Tibial nerve (tissue), 4 donors: Measurements from ENCODE around the gene ZNF486.

Source experiments
- EP300 ChIP-seq, 2 donors: sonication (generic); formaldehyde crosslinking; IDR thresholded peaks; one replicate each; pipeline ENCODE4 v1.6.1; 2017; ENCODE audit warnings: antibody characterized with exemption in 2 of 2, mild to moderate bottlenecking in 1 of 2
- TF ChIP-seq, protein P1 (sequence below), 5 experiments: fragments of 200-600 bp in 3 of 5; fragments of 450-650 bp in 2 of 5; sonication (generic) in 3 of 5; IDR thresholded peaks; one replicate each; pipeline ENCODE4 v1.5.1; 2016 to 2019; ENCODE audit warnings: antibody characterized with exemption in 5 of 5, mild to moderate bottlenecking in 3 of 5, moderate library complexity in 2 of 5

DNA sequence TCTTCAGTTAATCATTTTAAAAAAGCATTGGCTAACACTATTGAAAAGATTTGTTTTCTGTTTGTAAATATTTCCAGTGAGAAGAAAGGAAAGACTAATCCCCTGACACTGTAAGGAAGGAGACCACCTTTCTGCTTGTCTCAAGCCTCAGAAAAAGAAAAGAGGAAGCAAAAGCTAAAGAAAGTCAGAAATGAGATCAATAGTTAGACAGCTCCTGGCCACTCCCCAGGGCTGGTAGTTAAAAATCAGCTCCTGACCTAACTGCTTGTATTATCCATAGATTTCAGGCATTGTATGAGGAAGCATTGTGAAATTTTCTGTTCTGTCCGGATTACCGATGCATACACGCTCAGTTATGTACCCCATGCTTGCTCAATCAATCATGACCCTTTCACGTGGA is 76.6 kb downstream of the ZNF486 start:
- no peak for TF ChIP-seq EP300 (IDR thresholded peaks at IDR 0.05)
- TF ChIP-seq, protein P1, sequence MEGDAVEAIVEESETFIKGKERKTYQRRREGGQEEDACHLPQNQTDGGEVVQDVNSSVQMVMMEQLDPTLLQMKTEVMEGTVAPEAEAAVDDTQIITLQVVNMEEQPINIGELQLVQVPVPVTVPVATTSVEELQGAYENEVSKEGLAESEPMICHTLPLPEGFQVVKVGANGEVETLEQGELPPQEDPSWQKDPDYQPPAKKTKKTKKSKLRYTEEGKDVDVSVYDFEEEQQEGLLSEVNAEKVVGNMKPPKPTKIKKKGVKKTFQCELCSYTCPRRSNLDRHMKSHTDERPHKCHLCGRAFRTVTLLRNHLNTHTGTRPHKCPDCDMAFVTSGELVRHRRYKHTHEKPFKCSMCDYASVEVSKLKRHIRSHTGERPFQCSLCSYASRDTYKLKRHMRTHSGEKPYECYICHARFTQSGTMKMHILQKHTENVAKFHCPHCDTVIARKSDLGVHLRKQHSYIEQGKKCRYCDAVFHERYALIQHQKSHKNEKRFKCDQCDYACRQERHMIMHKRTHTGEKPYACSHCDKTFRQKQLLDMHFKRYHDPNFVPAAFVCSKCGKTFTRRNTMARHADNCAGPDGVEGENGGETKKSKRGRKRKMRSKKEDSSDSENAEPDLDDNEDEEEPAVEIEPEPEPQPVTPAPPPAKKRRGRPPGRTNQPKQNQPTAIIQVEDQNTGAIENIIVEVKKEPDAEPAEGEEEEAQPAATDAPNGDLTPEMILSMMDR (IDR thresholded peaks at IDR 0.05): no peak
